Ovary (tissue), 9 donors: ENCODE measurements around the gene UPF1. TPM values are rescaled to one million over a fixed set of nuclear protein-coding genes. Genes with fewer than 3 reads are reported as not detected.

Source experiments
- DNase-seq, 5 donors: peaks; one replicate each; pipeline ENCODE4 v3.0.0-alpha.2; 2019 to 2020
- H3K27ac ChIP-seq, 2 donors: fragments of 200-600 bp; one replicate each; pipeline versions ENCODE4 v1.5.1 to v1.8.0; 2019 to 2022
- H3K27me3 ChIP-seq: fragments of 200-600 bp; one replicate; pipeline ENCODE4 v1.8.0; 2022
- H3K36me3 ChIP-seq: fragments of 200-600 bp; sonication (generic); one replicate; pipeline ENCODE4 v1.5.1; 2019
- H3K4me1 ChIP-seq: one replicate; pipeline ENCODE4 v1.8.1; 2013; ENCODE audit warnings: mild to moderate bottlenecking, moderate library complexity; ENCODE audit not compliant: insufficient read depth
- H3K4me3 ChIP-seq: fragments of 200-600 bp; sonication (generic); one replicate; pipeline ENCODE4 v1.5.1; 2017
- H3K9me3 ChIP-seq, 2 donors: fragments of 200-600 bp in 1 of 2; sonication (generic) in 1 of 2; one replicate each; pipeline versions ENCODE4 v1.5.1 to v1.8.1; 2013 to 2019; ENCODE audit warnings: mild to moderate bottlenecking in 1 of 2, moderate library complexity in 1 of 2
- EP300 ChIP-seq: sonication (generic); formaldehyde crosslinking; IDR thresholded peaks from one replicate; pipeline ENCODE4 v1.6.1; 2017; ENCODE audit warnings: antibody characterized with exemption
- POLR2A ChIP-seq: fragments of 450-650 bp; IDR thresholded peaks from one replicate; pipeline ENCODE4 v1.6.1; 2017; ENCODE audit warnings: antibody characterized with exemption, mild to moderate bottlenecking, moderate library complexity
- WGBS, 3 donors: extraction: QIAGEN DNeasy Blood & Tissue Kit in 1 of 3; methylation state at CpG; one replicate each; pipeline versions ENCODE4 v1.1.5 to v1.1.7; 2013 to 2017; 5-methylcytosine and 5-hydroxymethylcytosine counted together
- intact Hi-C, 4 donors: fragments of 100-400 bp; cut with DNase I; formaldehyde crosslinking; loops; one replicate each; pipeline versions ENCODE4 v1.11.0 to v1.15.1; 2022 to 2023
- polyA plus RNA-seq, 2 donors: library from polyadenylated mRNA; stranded (reverse); fragments of 200-250 nt in 1 of 2; fragments of 350-450 nt in 1 of 2; fragmentation: Illumina TruSeq in 1 of 2; extraction: RNeasy Lipid Tissue Mini Kit (QIAGEN cat#74804) in 1 of 2; gene quantifications; one replicate each; pipeline ENCODE4 v1.2.3, GENCODE V29; 2013 to 2014
- total RNA-seq, 7 donors: library from RNA; depleted of rRNA in 2 of 7; stranded (reverse); fragments of >200 nt in 2 of 7; fragmentation: NEBNext Ultra II Directional in 3 of 7; extraction: Animal tissue kit (Norgen Biotek cat#: 25700) in 3 of 7; gene quantifications; one replicate each; pipeline versions ENCODE4 v1.1.0 to v1.2.4, GENCODE V29; 2016 to 2023
- TF ChIP-seq, protein P1 (sequence below), 3 donors: fragments of 450-650 bp in 2 of 3; fragments of 200-600 bp in 1 of 3; IDR thresholded peaks; one replicate each; pipeline versions ENCODE4 v1.5.1 to v1.8.0; 2016 to 2022; ENCODE audit warnings: antibody characterized with exemption in 3 of 3, mild to moderate bottlenecking in 1 of 3
- donor health status: DM: no; HTN: no; CAD: no; lungs with moderate emphysema.
- donor health status: DM: no; HTN: no; CAD: no.
- donor health status: Bipolar disorder and iron deficiency.
- donor health status: DM: yes; HTN: yes; CAD: no.
- donor health status: DM: no; HTN: no; CAD: no.
- donor health status: DM: yes; HTN: yes; CAD: no.

UPF1 gene
- total and polyA plus RNA-seq, 9 donors = 35.4 to 89.0 (median 59.7) TPM

- DNase-seq = no peak
- H3K27ac ChIP-seq = no peak overlapping the region
- no peak for TF ChIP-seq POLR2A
- TF ChIP-seq, protein P1, sequence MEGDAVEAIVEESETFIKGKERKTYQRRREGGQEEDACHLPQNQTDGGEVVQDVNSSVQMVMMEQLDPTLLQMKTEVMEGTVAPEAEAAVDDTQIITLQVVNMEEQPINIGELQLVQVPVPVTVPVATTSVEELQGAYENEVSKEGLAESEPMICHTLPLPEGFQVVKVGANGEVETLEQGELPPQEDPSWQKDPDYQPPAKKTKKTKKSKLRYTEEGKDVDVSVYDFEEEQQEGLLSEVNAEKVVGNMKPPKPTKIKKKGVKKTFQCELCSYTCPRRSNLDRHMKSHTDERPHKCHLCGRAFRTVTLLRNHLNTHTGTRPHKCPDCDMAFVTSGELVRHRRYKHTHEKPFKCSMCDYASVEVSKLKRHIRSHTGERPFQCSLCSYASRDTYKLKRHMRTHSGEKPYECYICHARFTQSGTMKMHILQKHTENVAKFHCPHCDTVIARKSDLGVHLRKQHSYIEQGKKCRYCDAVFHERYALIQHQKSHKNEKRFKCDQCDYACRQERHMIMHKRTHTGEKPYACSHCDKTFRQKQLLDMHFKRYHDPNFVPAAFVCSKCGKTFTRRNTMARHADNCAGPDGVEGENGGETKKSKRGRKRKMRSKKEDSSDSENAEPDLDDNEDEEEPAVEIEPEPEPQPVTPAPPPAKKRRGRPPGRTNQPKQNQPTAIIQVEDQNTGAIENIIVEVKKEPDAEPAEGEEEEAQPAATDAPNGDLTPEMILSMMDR (IDR thresholded peaks at IDR 0.05) = no peak
- no peak for TF ChIP-seq EP300
- H3K27me3 ChIP-seq = no peaks in the 10 kb centered on the region
- H3K4me3 ChIP-seq = no peak overlapping the region
- H3K36me3 ChIP-seq = no peaks in the 10 kb centered on the region
- no peaks in the 10 kb centered on the region for H3K9me3 ChIP-seq
- no peaks in the 10 kb centered on the region for H3K4me1 ChIP-seq
- WGBS, 3 donors = 53 to 76% (median 59%) methylated on average over 2 of the region's 2 CpGs
- intact Hi-C loops = no loop called here
Measured at GRCh38 chr19:18796239-18796638, 35.5 kb upstream of the UPF1 start.

- Histone ChIP-seq H3K27me3 (no peaks in the 10 kb centered on the region), H3K27ac (no peak overlapping the region), H3K36me3 (no peaks in the 10 kb centered on the region), H3K4me1 (no peaks in the 10 kb centered on the region), H3K9me3 (no peaks in the 10 kb centered on the region), H3K4me3 (no peak overlapping the region)
- TF ChIP-seq EP300 (no peak), POLR2A (no peak)
- TF ChIP-seq, protein P1 (IDR thresholded peaks at IDR 0.05) = no peak
- intact Hi-C loops = no loop called here
- DNase-seq = no peak
- WGBS, 3 donors = 37 to 39% (median 38%) methylated on average over 22 of the region's 22 CpGs
Measured at GRCh38 chr19:18798384-18799352, 33.1 kb upstream of the UPF1 start.

DNA sequence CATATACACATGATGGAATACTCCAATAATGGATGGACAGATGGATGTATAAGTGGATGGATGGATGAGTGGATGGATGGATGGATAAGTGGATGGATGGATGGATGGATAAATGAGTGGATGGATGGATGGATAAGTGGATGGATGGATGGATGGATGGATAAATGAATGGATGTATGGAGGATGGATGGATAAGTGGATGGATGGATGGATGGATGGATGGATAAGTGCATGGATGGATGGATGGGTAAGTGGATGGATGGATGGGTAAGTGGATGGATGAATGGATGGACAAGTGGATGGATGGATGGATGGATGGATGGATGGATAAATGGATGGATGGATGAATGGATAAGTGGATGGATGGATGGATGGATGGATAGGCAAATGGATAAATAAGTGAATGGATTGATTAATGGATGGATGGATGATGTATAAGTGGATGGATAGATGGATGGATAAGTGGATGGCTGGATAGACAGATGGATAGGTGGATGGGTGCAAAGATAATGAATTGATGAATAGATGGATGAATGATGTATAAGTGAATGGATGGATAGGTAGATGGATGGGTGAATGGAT, 32.3 kb upstream of the UPF1 start:
- no peak overlapping the region for H3K27ac ChIP-seq
- TF ChIP-seq, protein P1 (IDR thresholded peaks at IDR 0.05) = no peak
- no peaks in the 10 kb centered on the region for H3K36me3 ChIP-seq
- H3K27me3 ChIP-seq = no peaks in the 10 kb centered on the region
- H3K4me1 ChIP-seq = no peaks in the 10 kb centered on the region
- no peak overlapping the region for H3K4me3 ChIP-seq
- H3K9me3 ChIP-seq = no peaks in the 10 kb centered on the region
- intact Hi-C loops = no loop called here
- DNase-seq = no peak

DNA sequence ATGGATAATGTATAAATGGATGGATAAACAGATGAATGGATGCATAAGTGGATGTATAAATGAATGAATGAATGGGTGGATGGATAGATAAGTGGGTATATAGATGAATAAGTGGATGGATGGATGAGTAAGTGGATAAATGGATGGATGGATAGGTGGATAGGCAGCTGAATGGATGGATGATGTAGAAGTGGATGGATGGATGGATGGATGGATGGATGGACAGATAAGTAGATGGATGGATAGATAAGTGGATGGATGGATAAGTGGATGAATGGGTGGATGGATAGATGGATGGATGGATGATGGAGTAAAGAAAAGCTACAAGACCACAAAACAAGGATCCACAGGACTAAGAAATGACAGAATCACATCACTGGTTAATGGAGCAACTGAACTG, 31.7 kb upstream of the UPF1 start:
- Histone ChIP-seq H3K9me3 (no peaks in the 10 kb centered on the region), H3K4me3 (no peak overlapping the region), H3K4me1 (no peaks in the 10 kb centered on the region), H3K27me3 (no peaks in the 10 kb centered on the region), H3K27ac (no peak overlapping the region), H3K36me3 (no peaks in the 10 kb centered on the region)
- no peak for DNase-seq
- TF ChIP-seq EP300 = no peak
- TF ChIP-seq POLR2A = no peak
- TF ChIP-seq, protein P1 (IDR thresholded peaks at IDR 0.05) = no peak
- intact Hi-C loops = no loop called here
